NCI-H446 (cell line): ENCODE measurements around the gene MRPL28.
"Not testable (repeated sequence)": the region's sequence is repeated elsewhere in the genome, so short reads cannot be mapped to it uniquely, and the experiment has no call there.

Experiments
- DNase-seq, 2 experiments: peaks; one replicate each; lab custom pipeline; 2025; lab: John Stamatoyannopoulos, UW

Gene MRPL28

GRCh38 chr16:370443-370842 lies at the start of gene MRPL28:
TSS of gene MRPL28 (minus strand) at chr16:370538. CDS start at chr16:370218, 320 bp downstream.
- DNase-seq, result peak; percentile 83 to 93

- not testable (repeated sequence) for DNase-seq
Observed at GRCh38 chr16:415170-415498, 44.8 kb upstream of the MRPL28 start.

DNA sequence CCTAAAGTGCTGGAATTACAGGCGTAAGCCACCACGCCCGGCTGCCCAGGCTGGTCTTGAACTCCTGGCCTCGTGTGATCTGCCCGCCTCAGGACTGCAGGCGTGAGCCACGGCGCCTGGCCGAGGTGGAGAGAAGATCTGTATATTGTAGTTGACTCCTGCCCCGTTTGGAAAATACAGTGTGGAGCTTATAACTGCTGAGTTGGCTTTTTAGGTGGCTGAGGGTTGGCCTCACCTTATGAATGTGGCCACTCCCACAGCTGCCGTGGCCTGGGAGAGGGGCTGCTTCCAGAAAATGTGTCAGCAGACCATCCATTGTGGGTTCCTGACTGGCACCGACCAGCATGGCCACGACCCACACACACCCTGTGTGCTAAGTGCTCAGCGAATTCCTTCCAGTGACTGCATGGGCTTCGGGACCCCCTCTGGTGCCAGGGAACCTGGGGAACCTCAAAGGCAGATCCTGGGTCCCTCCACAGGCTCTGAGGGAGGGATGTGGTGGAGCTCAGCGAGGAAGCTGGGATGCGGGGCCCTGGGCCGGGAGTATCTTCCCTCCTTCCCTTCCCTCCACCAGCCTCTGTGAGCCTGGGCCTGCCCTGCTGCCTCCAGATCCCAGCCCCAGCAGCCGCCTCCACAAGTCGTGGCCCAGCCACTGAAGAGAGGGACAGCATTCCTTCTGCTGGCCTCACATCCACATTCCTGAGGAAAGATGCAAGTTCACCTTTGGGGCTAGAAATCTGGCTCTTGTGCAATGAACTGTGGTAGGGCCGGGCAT lies 44.2 kb upstream of the MRPL28 start:
- no peak for DNase-seq

DNA sequence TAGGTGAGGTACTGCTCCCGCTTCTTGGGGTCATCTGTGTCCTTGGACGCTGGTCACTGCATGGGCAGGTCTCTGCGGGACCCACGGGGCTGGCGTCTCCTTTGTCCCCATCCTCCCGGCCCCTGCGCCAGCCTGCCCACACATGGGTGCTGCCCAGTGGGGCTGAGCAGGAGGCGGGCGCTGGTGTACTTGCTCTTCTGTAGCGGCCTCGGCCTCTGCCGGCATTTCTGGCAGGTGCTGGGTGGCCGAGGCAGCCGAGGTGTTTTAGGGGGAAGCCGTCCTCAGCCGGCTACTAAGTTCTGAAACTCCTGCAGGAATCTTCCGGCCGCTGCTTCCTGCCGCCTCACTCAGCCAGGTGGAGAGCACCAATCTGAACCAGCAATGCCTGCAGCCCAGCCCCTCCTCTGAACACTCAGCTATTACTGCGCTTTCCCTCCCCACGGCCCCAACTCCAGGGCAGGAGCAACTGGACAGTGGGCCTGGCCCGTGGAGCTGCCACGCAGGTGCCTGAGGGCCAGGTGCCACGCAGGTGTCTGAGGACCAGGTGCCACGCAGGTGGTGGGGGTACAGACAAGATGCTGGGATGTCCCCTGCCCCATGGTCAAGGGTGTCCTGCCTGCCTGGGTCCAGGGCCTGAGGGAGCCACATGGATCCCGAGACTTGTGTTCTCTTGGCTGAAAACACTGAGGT lies 41.4 kb upstream of the MRPL28 start:
- DNase-seq, result no peak

GRCh38 chr16:410516-411178 lies 40.3 kb upstream of the MRPL28 start:
- no peak for DNase-seq

- no peak for DNase-seq
Observed at GRCh38 chr16:407253-407652, 36.9 kb upstream of the MRPL28 start.

- no peak for DNase-seq
Observed at GRCh38 chr16:405548-406506, 35.5 kb upstream of the MRPL28 start.

- no peak for DNase-seq
Observed at GRCh38 chr16:404971-405486, 34.7 kb upstream of the MRPL28 start.

- DNase-seq, result peak; percentile 67 to 92
Observed at GRCh38 chr16:401468-402348, 31.4 kb upstream of the MRPL28 start, which contains the start of gene DECR2. TSS of gene DECR2 (plus strand) at chr16:401885. CDS start at chr16:401964, 79 bp downstream.

DNA sequence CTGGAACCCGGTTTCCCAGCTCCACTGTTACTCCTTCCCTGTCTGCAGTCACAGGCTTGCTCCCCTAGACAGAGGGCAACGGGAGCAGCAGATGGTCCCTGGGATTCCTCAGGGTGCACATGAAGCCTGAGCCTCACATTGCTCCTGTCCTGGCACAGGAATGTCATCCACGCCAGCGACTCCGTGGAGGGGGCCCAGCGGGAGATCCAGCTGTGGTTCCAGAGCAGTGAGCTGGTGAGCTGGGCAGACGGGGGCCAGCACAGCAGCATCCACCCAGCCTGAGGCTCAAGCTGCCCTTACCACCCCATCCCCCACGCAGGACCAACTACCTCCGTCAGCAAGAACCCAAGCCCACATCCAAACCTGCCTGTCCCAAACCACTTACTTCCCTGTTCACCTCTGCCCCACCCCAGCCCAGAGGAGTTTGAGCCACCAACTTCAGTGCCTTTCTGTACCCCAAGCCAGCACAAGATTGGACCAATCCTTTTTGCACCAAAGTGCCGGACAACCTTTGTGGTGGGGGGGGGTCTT lies 29.8 kb upstream of the MRPL28 start:
- DNase-seq, result no peak

GRCh38 chr16:399340-400019 lies 29.1 kb upstream of the MRPL28 start:
- DNase-seq, result no peak

GRCh38 chr16:398561-399339 lies 28.4 kb upstream of the MRPL28 start:
- DNase-seq, result no peak

GRCh38 chr16:397736-398332 lies 27.5 kb upstream of the MRPL28 start:
- peak in 1 of 2 experiments; percentile 59 for DNase-seq

GRCh38 chr16:397135-397661 lies 26.9 kb upstream of the MRPL28 start, which contains the start of gene NME4:
TSS of gene NME4 (plus strand) at chr16:397199. CDS start at chr16:397223, 24 bp downstream.
- peak in 1 of 2 experiments; percentile 75 for DNase-seq

GRCh38 chr16:396605-397004 lies 26.3 kb upstream of the MRPL28 start:
- peak; percentile 52 to 64 for DNase-seq

GRCh38 chr16:396199-396598 lies 25.9 kb upstream of the MRPL28 start:
- no peak for DNase-seq

- DNase-seq, result no peak
Observed at GRCh38 chr16:392450-393030, 22.2 kb upstream of the MRPL28 start.
